ENCODE data around the gene SLC1A3. TPM values are rescaled to one million over a fixed set of nuclear protein-coding genes. Genes with fewer than 3 reads are reported as not detected.

Gene SLC1A3
- total RNA-seq, 1 donor from 2014 or later: 33.4 TPM

DNA sequence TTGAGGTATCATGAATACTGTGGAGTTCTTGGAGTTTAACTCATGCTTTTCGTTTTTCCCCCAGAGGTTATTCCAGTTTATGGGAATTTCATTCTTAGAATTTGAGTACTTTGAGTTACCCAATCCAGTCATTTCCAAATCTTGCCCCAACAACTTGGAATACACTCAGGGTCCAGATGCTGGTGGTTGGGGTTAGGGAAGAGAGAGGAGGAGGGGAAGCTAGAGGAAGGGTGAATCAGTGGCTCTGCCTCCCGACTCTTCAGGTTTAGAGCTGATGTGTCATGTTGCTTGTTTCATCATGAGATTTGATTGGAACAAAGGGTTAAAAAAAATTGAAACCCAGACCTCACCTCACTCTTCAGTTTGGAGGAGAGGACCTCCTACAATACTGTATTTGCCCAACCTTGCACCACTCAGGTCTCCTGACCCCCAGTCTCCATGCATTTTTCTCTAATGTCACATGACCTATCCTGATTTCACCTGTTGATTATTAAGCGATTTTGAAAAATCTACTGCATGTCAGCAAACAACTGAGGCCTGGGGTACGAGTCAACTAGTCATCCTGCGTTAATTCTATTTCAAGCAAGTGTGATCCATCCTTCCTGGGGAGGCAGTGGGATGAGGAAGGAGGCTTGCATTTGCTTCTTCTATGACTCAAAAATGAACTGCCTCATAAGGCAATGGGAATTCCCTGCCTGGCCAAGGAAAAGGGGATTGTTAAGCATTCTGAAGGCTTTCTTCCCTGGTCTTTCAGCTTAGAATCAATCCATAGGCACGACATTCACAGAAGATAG is 6.2 kb upstream of the SLC1A3 start:
- no peak for DNase-seq (ENCODE audit: low spot score)

DNA sequence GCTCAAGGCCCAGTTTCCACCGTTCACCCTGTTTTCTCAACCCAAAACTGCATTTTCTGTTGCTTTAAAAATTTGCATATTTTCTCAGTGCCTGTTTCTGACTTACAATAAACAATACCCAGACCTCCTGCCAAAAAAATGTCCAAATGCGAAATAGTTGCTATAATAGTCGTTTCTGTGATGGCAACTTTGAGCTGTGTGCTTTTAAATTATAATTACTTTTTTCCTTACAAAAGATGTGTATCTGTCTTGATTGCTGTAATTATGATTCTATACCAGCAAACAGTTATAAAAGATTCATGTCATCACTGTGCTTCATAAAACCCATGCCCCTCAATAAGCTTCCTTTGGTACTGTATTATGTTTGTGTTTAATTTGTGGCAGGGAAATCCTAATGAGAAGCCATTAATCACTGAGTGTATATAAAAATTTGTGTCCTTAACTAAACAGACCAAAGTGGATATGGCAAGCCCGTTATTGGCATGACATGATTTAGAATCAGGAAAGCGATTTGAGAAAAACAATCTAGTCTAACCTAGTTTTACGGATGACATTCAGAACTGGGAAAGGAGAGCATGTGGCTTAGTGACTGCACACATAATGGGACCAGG is 5.4 kb upstream of the SLC1A3 start:
- DNase-seq (ENCODE audit: low spot score): no peak

DNA sequence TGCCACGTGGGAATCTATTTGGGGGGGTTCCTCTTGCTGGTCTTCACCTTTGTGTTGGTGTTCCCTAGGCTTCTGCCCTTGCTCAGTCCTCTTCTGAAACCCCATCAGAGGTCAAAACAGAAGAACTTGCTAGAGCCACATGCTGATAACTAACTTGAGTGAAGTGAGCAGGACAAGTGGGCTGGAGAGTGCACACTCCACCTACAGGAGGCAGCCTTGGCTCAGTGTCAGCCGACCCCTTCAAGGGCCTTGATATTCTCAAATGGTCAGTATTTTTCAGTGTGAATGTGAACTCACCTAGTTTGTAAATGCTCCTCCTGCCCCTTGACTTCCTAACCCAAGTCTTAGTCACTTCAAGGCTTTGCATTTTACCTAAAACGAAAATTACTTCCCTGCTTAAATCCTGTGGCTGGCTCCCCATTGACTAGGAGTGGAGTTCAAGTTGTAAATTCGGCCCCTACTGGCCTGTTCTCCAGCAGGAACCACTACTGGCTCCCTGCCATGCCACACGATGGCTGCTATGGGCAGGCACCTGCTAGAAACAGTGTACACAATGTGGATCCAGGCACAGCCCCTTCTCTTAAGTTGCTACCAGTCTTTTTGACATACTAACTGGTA is 3.6 kb upstream of the SLC1A3 start:
- DNase-seq (ENCODE audit: low spot score): no peak

DNA sequence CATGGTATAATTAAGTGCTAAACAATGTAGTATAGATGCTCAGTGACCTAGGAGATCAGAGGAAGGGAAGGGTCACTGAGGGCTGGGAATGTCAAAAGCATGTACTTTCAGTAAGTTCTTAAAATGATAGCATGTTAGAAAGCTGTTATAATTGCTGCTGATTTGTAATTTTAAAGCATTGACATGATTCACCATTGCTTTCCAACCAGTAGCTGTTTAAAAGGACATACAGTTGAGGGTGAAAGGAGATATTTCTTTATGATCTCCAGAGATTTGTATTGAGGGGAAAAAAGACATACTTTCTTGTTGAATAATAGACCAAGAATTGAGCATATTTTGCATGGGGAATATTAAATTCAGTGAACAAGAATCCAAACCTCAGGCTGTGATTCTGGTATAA is 1.2 kb upstream of the SLC1A3 start:
- no peak for DNase-seq (ENCODE audit: low spot score)

DNA sequence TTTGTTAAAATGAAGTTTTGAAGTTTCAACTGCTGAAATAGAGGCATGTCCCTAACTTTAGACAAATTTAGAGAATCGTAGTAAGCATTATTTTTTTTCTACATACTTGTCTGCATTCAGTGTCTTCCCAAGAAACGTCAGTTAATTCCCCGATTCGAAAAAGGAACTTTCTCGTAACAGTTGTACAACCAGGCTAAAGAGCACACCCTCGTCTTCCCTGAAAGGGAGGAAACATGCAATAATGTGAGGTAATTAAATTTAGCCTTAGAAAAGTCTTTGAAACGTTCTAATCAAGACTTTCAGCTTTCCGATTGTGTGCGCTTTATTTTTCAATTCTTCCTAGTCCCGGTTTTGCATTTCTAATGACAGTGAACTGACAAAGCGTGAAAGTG is 374 bp upstream of the SLC1A3 start:
- no peak for DNase-seq (ENCODE audit: low spot score)

DNA sequence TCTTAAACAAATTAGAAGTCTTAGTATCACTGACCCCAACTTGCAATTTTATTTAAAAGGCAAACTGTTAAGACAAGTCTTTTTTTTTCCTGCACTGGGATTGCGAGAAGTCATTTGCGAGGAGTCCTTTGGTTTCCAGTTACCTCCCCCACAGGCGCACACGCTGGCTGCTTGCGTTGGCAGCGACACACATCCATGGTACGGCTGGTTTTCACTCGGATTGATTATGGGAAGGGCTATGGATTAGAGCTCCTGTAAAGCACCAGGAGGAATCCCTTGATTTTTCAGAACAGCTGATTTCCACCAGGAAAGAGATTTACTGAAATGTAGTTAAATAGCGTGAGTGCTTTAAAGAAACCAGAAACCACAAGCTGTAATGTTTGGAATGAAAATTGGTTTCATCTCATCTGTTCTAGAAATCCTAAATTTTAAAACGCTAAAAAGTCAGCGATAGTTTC is 737 bp downstream of the SLC1A3 start:
- no peak for DNase-seq (ENCODE audit: low spot score)

DNA sequence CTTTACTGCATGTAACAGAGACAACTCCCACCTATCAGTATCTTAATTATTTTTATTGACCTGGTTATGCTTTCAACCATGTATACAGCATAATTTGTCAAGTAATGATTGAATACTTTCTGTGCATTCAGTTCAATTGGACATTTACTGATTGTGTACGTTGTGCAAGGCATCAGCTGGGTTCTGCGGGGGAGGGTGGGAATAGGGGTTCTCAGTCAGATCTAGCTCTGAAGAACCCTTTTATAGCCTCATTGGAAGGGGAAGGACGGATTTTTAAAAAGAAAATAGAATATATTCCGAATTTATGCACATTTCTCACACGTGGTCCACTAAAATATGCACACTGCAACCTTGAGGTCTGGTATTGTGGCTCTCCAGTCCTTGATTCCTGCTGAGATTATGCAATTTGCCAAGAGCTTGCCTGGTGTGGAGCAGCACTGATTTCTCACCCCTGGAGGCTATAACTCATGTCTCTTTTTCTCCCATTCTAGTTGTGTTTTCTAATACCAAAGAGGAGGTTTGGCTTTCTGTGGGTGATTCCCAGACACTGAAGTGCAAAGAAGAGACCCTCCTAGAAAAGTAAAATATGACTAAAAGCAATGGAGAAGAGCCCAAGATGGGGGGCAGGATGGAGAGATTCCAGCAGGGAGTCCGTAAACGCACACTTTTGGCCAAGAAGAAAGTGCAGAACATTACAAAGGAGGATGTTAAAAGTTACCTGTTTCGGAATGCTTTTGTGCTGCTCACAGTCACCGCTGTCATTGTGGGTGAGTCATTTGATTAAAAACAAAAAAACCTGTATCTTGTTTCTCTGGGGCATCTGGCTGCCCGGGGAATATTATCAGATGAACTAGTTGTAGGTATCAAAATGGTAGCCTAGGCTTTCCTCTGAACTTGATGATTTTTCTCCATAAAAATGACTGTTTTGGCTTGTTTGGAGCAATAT is 1.7 kb downstream of the SLC1A3 start:
- no peak for DNase-seq (ENCODE audit: low spot score)

DNA sequence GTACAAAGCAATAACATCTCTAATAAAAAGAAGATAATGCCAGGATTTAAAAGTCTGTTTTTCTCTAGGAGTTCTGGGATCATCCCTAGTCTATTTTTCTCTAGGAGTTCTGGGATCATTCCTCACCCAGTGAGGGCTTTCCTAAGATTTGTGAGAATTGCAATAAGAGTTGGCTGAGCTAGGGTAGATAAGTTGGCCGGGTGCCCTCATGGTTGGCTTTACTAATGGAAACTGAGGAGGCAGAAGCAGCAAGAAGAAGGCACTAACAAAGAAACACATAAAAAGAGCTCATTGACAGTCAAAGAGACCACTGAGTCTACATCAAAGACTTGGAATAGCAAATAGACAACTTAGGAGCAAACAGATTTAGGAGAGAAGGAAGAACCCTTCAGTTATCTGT is 4.2 kb downstream of the SLC1A3 start:
- DNase-seq (ENCODE audit: low spot score): no peak

DNA sequence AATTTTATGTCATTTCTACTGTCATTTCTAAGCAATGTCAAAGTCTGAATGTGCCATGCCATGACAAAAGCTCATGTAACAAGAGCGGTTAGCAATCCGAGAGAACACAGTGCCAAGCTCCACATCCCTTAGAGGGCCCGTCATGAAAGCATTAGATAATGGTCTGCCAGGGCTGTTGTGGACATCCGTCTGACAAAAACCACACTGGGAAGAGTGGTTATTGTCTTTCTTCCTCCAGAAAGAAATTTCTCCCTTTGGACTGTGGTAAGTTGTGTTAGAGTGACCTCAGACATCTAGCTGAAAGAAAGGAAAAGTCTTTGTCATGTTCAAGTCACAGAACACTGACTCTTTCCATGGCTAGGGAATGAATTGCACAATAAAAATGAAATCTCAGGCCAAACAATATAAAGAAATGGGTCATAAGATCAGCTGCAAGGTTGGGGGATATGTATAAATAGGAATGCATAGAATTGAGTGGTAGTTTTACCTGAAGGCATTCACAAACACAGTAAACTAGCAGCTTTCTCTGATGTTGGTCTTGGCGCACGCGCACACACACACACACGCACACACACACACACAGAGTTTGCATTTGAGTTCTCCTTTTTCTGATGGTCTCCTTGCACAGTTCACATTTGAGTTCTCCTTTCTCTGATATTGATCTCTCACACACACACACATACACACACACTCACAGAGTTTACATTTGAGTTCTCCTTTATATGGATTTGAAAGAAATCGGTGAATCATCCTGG is 5.3 kb downstream of the SLC1A3 start:
- no peak for DNase-seq (ENCODE audit: low spot score)

DNA sequence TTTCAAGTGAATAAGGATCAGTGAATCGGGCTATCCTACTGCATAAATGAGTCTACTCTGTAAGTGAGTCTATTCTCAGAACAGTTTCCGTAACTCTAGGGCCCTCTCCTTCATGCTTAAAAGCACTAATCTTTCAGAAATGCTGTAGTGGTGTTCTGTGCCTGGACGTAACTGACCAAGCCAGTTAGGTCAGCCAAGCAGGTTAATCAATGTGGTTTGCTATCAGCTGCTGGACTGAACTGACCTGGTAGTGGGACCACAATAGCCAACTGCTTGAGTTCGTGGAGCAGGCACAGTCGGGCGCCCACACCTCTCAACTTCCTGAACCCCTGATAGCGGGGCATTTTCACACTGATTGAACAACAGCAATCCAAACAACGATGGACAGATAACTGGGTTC is 6.8 kb downstream of the SLC1A3 start:
- peak; percentile 49 for DNase-seq (ENCODE audit: low spot score)

DNA sequence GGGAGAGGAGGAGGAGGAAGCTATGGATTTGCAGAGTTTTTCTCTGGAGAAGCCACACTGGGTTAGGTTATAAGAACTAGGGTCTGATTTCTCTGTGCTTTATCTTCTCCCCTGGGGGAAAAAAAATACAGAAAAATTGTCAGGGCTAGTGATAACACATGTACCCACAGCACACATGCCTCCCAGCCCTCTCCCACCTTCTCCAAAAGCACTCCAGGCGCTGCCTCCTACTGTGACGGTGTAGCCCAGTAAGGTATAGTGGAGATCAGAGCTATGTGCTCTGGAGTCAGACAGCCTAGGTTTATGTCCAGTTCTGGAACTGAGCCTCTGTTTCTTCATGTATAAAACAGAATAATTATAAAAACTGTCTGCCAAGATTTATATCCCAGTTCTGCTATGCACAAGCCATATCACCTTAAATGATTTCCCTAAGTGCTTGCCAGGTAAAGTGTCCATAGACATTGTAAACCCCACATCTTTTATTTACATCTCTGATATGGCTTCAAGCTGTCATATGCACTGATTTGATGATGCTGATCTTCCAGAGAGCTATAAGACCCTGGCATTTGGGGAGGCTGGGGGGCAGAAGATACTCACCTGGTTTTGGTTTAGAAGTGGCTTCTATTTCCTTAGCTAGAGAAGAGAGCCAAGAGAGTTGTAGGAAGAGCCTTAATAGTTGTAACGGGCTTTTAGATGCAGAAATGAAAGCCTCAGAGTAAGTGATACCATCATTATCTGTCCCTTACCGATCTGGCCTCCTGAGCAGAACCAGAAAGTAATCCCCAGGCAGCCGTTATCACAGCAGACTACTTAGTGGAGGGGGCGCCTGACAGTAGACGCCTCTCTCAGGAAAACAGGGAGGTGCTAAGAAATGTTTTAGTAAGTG is 7.6 kb downstream of the SLC1A3 start:
- no peak for DNase-seq (ENCODE audit: low spot score)

DNA sequence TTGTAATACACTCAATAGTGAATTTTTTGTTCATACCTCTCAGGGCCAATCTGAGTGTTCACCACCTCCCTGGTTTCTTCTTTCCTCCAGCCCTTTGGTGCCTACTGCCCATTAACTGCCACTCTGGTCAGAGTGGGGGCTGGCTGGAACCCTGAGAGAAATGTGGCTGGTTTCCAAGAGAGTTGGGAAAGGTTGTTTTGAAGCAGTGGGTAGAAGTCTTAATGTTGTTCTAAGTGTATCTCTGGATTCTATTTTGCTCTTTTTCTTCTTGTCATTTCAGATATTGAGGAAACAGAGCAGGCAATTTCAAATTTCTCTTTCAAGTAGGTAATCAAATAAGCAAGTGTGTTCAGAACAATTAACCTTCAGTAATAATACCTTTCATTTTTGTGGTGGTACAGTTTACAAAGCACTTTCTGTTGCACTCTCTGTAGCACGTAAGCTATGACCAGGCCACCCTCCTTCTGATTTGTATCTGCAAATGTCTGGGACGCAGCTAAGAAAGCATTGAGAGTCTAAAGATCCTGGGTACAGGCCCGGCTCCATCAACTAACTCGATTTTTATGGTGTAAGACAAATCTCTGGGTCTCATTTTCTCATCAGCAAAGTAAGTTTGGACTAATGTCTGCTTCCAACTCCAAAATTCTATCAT is 8.4 kb downstream of the SLC1A3 start:
- no peak for DNase-seq (ENCODE audit: low spot score)

DNA sequence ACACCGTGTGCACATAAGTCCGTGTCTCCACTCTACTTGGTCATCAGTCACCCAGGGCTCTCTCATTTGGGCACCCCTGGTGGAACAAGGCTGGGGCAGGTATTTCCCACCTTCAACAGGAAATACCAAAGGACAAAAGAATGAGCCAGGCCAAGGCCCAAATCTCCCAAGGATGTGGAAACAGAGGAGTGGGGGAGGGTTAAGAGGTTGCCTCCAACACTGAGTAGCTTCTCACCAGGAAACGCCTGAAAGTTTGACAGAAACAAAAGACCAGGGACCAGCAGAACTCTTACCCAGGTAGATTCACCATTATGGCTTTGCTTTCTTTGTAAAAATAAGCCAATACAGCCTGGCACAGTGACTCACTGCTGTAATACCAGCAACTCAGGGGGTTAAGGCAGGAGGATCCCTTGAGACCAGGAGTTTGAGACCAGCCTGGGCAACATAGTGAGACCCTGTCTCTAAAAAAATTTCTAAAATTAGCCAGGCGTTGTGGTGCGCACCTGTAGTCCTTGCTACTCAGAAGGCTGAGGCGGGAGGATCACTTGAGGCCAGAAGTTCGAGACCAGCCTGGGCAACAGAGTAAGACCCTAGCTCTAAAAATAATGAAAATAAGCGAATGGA is 12.7 kb downstream of the SLC1A3 start:
- no peak for DNase-seq (ENCODE audit: low spot score)

DNA sequence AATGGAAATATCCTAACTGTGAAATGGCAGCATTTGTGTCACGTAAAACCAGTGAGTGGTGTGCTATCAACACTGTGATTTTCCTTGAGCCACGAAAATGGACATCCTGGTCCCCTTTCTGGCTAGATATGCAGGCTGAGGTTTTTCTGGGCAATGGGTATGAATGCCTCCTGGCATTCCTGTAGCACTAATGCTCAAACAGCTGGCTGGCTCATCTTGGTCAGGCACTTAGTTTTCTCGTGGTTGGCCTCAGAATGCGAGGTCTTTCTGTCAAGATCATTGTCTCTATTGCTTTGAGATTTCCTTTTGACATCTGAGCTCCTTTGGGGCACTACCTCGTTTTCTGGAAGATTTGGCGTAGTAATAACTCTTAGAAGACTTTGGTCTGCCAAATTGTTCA is 15.6 kb downstream of the SLC1A3 start:
- no peak for DNase-seq (ENCODE audit: low spot score)

DNA sequence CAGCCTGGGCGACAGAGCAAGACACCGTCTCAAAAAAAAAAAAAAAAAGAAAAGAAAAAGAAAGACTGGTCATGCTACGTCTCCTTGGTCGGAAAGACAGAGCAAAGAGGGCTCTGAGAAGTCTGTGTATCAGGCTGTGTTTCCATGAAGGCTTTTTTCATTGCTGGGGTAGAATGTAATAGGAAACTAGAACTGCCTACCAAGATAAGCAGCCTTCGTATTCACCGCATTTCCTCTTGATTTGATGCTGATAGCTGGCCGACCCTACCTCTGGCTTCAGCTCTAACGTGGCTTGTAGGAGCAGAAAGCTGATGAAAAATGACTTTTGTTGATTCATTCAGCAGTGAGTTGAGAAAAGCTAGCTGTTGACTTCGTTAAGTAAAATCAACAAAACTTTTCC is 17.4 kb downstream of the SLC1A3 start:
- DNase-seq (ENCODE audit: low spot score): no peak

DNA sequence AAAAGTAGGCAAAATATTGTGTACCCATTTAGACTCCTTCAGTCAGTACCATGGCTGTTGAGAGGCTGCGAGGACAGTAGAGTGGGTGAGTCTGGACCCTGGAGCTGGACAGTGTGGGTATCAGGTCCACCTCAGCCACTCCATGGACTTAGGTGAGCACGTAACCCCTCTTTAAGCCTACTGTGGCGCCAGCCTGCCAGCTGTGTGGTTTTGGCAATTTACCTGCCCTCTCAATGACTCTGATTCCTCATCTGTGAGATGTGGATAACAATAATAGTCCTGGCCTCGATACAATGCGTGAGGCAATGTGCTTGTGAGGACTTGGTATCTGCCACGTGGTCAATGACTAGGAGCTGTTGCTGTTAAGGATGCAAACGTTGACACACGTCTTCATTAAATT is 17.9 kb downstream of the SLC1A3 start:
- no peak for DNase-seq (ENCODE audit: low spot score)

DNA sequence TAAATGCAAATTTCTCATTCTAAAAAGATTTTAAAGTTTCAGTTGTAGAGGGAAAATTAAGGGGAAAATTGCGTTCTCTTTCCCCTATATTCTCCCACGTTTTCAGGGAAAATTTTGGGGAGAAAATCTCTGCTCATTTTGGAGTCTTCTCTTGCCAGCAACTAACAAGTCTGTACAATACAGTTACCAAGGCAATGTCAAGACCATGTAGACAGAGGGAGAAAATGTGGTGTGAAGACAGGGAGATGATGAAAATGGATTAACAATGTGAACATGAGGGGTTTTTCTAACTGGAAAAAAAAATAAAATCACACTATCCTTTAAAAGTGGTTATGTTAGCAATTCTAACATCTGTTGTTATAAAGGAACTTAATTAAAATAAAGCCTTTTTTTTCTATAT is 22.3 kb downstream of the SLC1A3 start:
- no peak for DNase-seq (ENCODE audit: low spot score)

DNA sequence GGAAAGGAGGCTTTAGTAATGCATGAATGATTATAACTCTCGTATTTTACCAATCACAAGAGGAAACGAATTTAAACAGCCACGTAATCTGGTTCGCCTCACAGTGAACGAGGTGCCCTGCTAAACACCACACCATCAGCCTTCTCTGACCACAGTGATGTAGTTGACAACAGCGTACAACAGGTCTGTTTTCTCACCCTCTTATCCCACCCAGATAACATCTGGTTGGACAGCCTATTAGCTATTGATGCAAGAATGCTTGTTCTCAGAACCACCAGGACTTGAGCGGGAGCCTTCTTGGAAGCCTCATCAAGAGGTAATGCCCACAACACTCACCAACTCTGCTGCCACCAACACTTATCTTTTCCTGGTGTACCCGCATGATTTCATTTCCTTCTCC is 23.3 kb downstream of the SLC1A3 start:
- DNase-seq (ENCODE audit: low spot score): no peak

All from ureter (tissue), 1 donor.